Endothelial cell of umbilical vein (primary cell): ENCODE measurements around the gene RBMX2. TPM values are rescaled to one million over a fixed set of nuclear protein-coding genes. Genes with fewer than 3 reads are reported as not detected.

Source experiments
- BruUV-seq: library from RNA; stranded (reverse); fragments of 400-500 nt; replicated peaks from 2 replicates; lab custom pipeline; 2021; lab: Mats Ljungman, UMichigan
- CTCF ChIA-PET: fragments of 300-600, 350-600 bp; sonication (Branson Sonifier 250); formaldehyde crosslinking; loops from one replicate; lab custom pipeline; 2021; ENCODE audit warnings: antibody characterized with exemption, inconsistent platforms; lab: Charles Lee
- POLR2A ChIA-PET: fragments of 300-600, 350-600 bp; sonication (Branson Sonifier 250); formaldehyde crosslinking; loops from one replicate; lab custom pipeline; 2021; ENCODE audit warnings: antibody characterized with exemption, inconsistent platforms; lab: Charles Lee
- DNase-seq: peaks from one replicate; pipeline ENCODE4 v3.0.0-alpha.2; 2011; ENCODE audit warnings: low read depth, low spot score
- FAIRE-seq: peaks from 2 replicates; lab custom pipeline; 2011; peaks lifted over from hg19 to GRCh38; lab: Jason Lieb, UNC
- H2AFZ ChIP-seq: 2 replicates; pipeline ENCODE4 v1.6.0; 2012; ENCODE audit warnings: low read depth, low read length, control low read depth, inconsistent platforms
- H3K27ac ChIP-seq: 2 replicates; pipeline ENCODE4 v1.5.1; 2011; ENCODE audit warnings: low read depth, mild to moderate bottlenecking, control low read depth, low read length, moderate library complexity; ENCODE audit not compliant: insufficient read depth
- H3K27me3 ChIP-seq, 2 experiments: 2 replicates each; pipeline versions ENCODE4 v1.6.0 to v1.6.1; 2011; ENCODE audit warnings: low read length in 2 of 2, mixed read lengths in 1 of 2; ENCODE audit not compliant: control insufficient read depth in 2 of 2, insufficient read depth in 2 of 2
- H3K36me3 ChIP-seq, 2 experiments: 2 replicates in 1 of 2; 3 replicates in 1 of 2; pipeline ENCODE4 v1.5.1; 2011; ENCODE audit warnings: low read length in 2 of 2, mild to moderate bottlenecking in 1 of 2, moderate library complexity in 1 of 2; ENCODE audit not compliant: control insufficient read depth in 2 of 2, insufficient read depth in 2 of 2; ENCODE audit errors: extremely low read depth in 1 of 2
- H3K4me1 ChIP-seq: 3 replicates; pipeline ENCODE4 v1.5.1; 2011; ENCODE audit warnings: mild to moderate bottlenecking, low read length; ENCODE audit not compliant: control insufficient read depth, insufficient read depth; ENCODE audit errors: extremely low read depth
- H3K4me2 ChIP-seq: 2 replicates; pipeline ENCODE4 v1.6.1; 2011; ENCODE audit warnings: low read length, control low read depth, mixed read lengths; ENCODE audit not compliant: insufficient read depth
- H3K4me3 ChIP-seq, 3 experiments: fragments of 200-600 bp in 1 of 3; sonication (generic), shearing (Covaris generic) in 1 of 3; replicated peaks in 1 of 3; 2 replicates each; pipeline ENCODE4 v1.5.1; 2011 to 2016; ENCODE audit warnings: control low read depth in 3 of 3, low read length in 3 of 3, mild to moderate bottlenecking in 2 of 3, inconsistent platforms in 1 of 3, low read depth in 1 of 3, moderate library complexity in 1 of 3; ENCODE audit not compliant: insufficient read depth in 1 of 3
- H3K79me2 ChIP-seq: 2 replicates; pipeline ENCODE4 v1.6.0; 2012; ENCODE audit warnings: low read length, inconsistent platforms; ENCODE audit not compliant: control insufficient read depth, insufficient read depth
- H3K9ac ChIP-seq: replicated peaks from 2 replicates; pipeline ENCODE3; 2011; ENCODE audit warnings: low read length, control low read depth; ENCODE audit not compliant: insufficient read depth; ENCODE audit errors: extremely low read depth
- H3K9me1 ChIP-seq: replicated peaks from 3 replicates; pipeline ENCODE4 v1.6.0; 2011; ENCODE audit warnings: mild to moderate bottlenecking, low read length; ENCODE audit not compliant: control insufficient read depth, insufficient read depth; ENCODE audit errors: extremely low read depth
- H3K9me3 ChIP-seq: replicated peaks from 2 replicates; pipeline ENCODE4 v1.5.1; 2012; ENCODE audit warnings: low read length, inconsistent platforms; ENCODE audit not compliant: control insufficient read depth, insufficient read depth
- H4K20me1 ChIP-seq: replicated peaks from 2 replicates; pipeline ENCODE3; 2011; ENCODE audit warnings: mild to moderate bottlenecking, low read length; ENCODE audit not compliant: control insufficient read depth, insufficient read depth; ENCODE audit errors: extremely low read depth
- GATA2 ChIP-seq: IDR thresholded peaks from 2 replicates; pipeline ENCODE4 v1.7.0; 2011; ENCODE audit warnings: low read depth, mild to moderate bottlenecking, moderate library complexity, mixed read lengths, low read length; ENCODE audit not compliant: insufficient read length, insufficient read depth
- dilution Hi-C: fragments of 300-500 bp; cut with MboI; formaldehyde crosslinking; loops from one replicate; pipeline ENCODE4 v1.15.0; 2019; ENCODE audit warnings: low sequenced_read_pairs; ENCODE audit not compliant: extremely low pct_ligation_motif_present
- intact Hi-C: fragments of 100-400 bp; cut with micrococcal nuclease; formaldehyde crosslinking; loops from one replicate; pipeline ENCODE4 v1.10.0; 2022
- polyA plus RNA-seq, 4 experiments: library from polyadenylated mRNA; depleted of rRNA in 3 of 4; stranded (reverse) in 3 of 4; unstranded in 1 of 4; fragments of >200 nt; gene quantifications; 2 replicates each; pipeline versions ENCODE4 v1.2.1 to v1.2.3, GENCODE V29; 2011 to 2012; ENCODE audit warnings: missing spikeins in 1 of 4
- total RNA-seq: library from RNA; stranded (reverse); gene quantifications from 2 replicates; pipeline ENCODE4 v1.2.3, GENCODE V29; 2021
- TF ChIP-seq, protein P1 (sequence below): IDR thresholded peaks from 2 replicates; pipeline ENCODE4 v1.6.1; 2011; ENCODE audit not compliant: insufficient read depth, insufficient read length

The RBMX2 gene
- total and polyA plus RNA-seq, 2 donors (not counting 3 experiments of a cell fraction or from before 2014, with no cell fraction given): 10.6 to 21.1 TPM

- no TSS peak for BruUV-seq
- H3K4me1 ChIP-seq: no peaks in the 10 kb centered on the region
- H2AFZ ChIP-seq: no peak overlapping the region
- dilution Hi-C loops (no loop called here), intact Hi-C loops (no loop called here)
- H3K9ac ChIP-seq: no peak overlapping the region
- no peaks in the 10 kb centered on the region for H3K9me3 ChIP-seq
- no peak overlapping the region for H3K27ac ChIP-seq
- H3K27me3 ChIP-seq: no peaks in the 10 kb centered on the region
- no peak for FAIRE-seq
- H3K36me3 ChIP-seq: no peaks in the 10 kb centered on the region
- H3K9me1 ChIP-seq: no peaks in the 10 kb centered on the region
- no peaks in the 10 kb centered on the region for H4K20me1 ChIP-seq
- no peaks in the 10 kb centered on the region for H3K79me2 ChIP-seq
- no peak overlapping the region for H3K4me2 ChIP-seq
- no peak overlapping the region for H3K4me3 ChIP-seq
- no peak for DNase-seq
- POLR2A ChIA-PET: no interaction called here
- CTCF ChIA-PET: no interaction called here
- no peak for TF ChIP-seq GATA2
- TF ChIP-seq, protein P1, sequence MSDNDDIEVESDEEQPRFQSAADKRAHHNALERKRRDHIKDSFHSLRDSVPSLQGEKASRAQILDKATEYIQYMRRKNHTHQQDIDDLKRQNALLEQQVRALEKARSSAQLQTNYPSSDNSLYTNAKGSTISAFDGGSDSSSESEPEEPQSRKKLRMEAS: no peak
Measured at GRCh38 chrX:130446974-130447373, 45.2 kb downstream of the RBMX2 start.

Other genes starting within 250 kb of the RBMX2 start
- gene AIFM1, start 236.1 kb upstream of the RBMX2 start, total RNA-seq: 29.7 and 30.6 TPM in 2 replicates
- gene AIFM1, start 236.1 kb upstream of the RBMX2 start, polyA plus RNA-seq: 17.2 and 23.7 TPM in 2 replicates
- gene RAB33A, start 230.0 kb upstream of the RBMX2 start, total RNA-seq: 0.91 and 1.4 TPM in 2 replicates
- gene RAB33A, start 230.0 kb upstream of the RBMX2 start, polyA plus RNA-seq: 1.3 and 1.6 TPM in 2 replicates
- gene ZNF280C, start 133.1 kb upstream of the RBMX2 start, total RNA-seq: 7.3 and 7.7 TPM in 2 replicates
- gene ZNF280C, start 133.1 kb upstream of the RBMX2 start, polyA plus RNA-seq: 2.5 and 3.2 TPM in 2 replicates
- gene SLC25A14, start 62.1 kb upstream of the RBMX2 start, total RNA-seq: 10.6 and 14.5 TPM in 2 replicates
- 9.2 and 11.5 TPM in 2 replicates for gene SLC25A14, start 62.1 kb upstream of the RBMX2 start, polyA plus RNA-seq
- gene GPR119, start 16.3 kb upstream of the RBMX2 start, total RNA-seq: not detected in 2 replicates
- not detected in 2 replicates for gene GPR119, start 16.3 kb upstream of the RBMX2 start, polyA plus RNA-seq